SK-N-SH (cell line): ENCODE results near the gene MTFMT. TPM values are rescaled to one million over a fixed set of nuclear protein-coding genes. Genes with fewer than 3 reads are reported as not detected.

Experiments used
- CTCF ChIA-PET: fragments of 300-600, 350-600 bp; formaldehyde crosslinking; extraction: SDS; loops from one replicate; lab custom pipeline; 2021; lab: Yijun Ruan, JAX
- POLR2A ChIA-PET: fragments of 350-600 bp; sonication (Branson Sonifier 250); formaldehyde crosslinking; extraction: SDS; loops from one replicate; lab custom pipeline; 2020; ENCODE audit warnings: antibody characterized with exemption, inconsistent platforms; lab: Yijun Ruan, JAX
- DNase-seq: peaks from one replicate; pipeline ENCODE4 v3.0.0; 2012
- H2AFZ ChIP-seq: fragments of 200-600 bp; sonication (generic); 2 replicates; pipeline ENCODE4 v1.8.1; 2016; ENCODE audit warnings: antibody characterized with exemption, mild to moderate bottlenecking, low read depth
- H3F3A ChIP-seq: fragments of 200-600 bp; sonication (generic); replicated peaks from 2 replicates; pipeline ENCODE3; 2016; ENCODE audit warnings: antibody characterized with exemption, mild to moderate bottlenecking; ENCODE audit not compliant: insufficient read depth
- H3K27ac ChIP-seq, 2 experiments: fragments of 200-500 bp in 1 of 2; fragments of 200-600 bp in 1 of 2; sonication (Bioruptor generic) in 1 of 2; sonication (generic), shearing (Covaris generic) in 1 of 2; 2 replicates each; pipeline versions ENCODE4 v1.5.1 to v1.6.1; 2014 to 2016; ENCODE audit warnings: low read depth in 2 of 2, inconsistent platforms in 1 of 2, low read length in 1 of 2, mild to moderate bottlenecking in 1 of 2, mixed read lengths in 1 of 2
- H3K27me3 ChIP-seq: fragments of 200-600 bp; sonication (generic), shearing (Covaris generic); 2 replicates; pipeline ENCODE4 v1.6.1; 2016; ENCODE audit warnings: mixed run types; ENCODE audit not compliant: insufficient read depth
- H3K36me3 ChIP-seq, 2 experiments: fragments of 200-500 bp in 1 of 2; fragments of 200-600 bp in 1 of 2; sonication (Bioruptor generic) in 1 of 2; sonication (generic) in 1 of 2; replicated peaks in 1 of 2; 2 replicates each; pipeline versions ENCODE3 to v1.5.1; 2014 to 2016; ENCODE audit warnings: low read length in 1 of 2, mild to moderate bottlenecking in 1 of 2; ENCODE audit not compliant: insufficient read depth in 2 of 2, control insufficient read depth in 1 of 2
- H3K4me1 ChIP-seq, 2 experiments: fragments of 200-500 bp in 1 of 2; fragments of 200-600 bp in 1 of 2; sonication (Bioruptor generic) in 1 of 2; sonication (generic), shearing (Covaris generic) in 1 of 2; 2 replicates each; pipeline versions ENCODE4 v1.5.1 to v1.6.1; 2014 to 2016; ENCODE audit warnings: low read depth in 1 of 2, low read length in 1 of 2, mixed run types in 1 of 2; ENCODE audit not compliant: insufficient read depth in 2 of 2, control insufficient read depth in 1 of 2
- H3K4me2 ChIP-seq: fragments of 200-600 bp; sonication (generic), shearing (Covaris generic); 2 replicates; pipeline ENCODE4 v1.6.1; 2017; ENCODE audit warnings: mixed run types
- H3K4me3 ChIP-seq, 2 experiments: fragments of 200-500 bp in 1 of 2; fragments of 200-600 bp in 1 of 2; sonication (Bioruptor generic) in 1 of 2; sonication (generic), shearing (Covaris generic) in 1 of 2; 2 replicates each; pipeline versions ENCODE4 v1.5.1 to v1.8.1; 2014 to 2016; ENCODE audit warnings: low read depth in 2 of 2, inconsistent platforms in 1 of 2, low read length in 1 of 2, mild to moderate bottlenecking in 1 of 2, mixed read lengths in 1 of 2, moderate library complexity in 1 of 2
- H3K79me2 ChIP-seq: fragments of 200-600 bp; sonication (generic); 2 replicates; pipeline ENCODE4 v1.8.1; 2017; ENCODE audit warnings: mild to moderate bottlenecking; ENCODE audit not compliant: insufficient read depth
- H3K9ac ChIP-seq: fragments of 200-600 bp; sonication (generic); 2 replicates; pipeline ENCODE4 v1.6.1; 2017; ENCODE audit warnings: mixed run types
- H3K9me2 ChIP-seq: fragments of 200-600 bp; sonication (generic); 2 replicates; pipeline ENCODE4 v1.6.1; 2017; ENCODE audit warnings: mixed run types
- H3K9me3 ChIP-seq: fragments of 200-600 bp; sonication (generic); 2 replicates; pipeline ENCODE4 v1.6.1; 2017; ENCODE audit warnings: mixed run types, mild to moderate bottlenecking, moderate library complexity
- H4K20me1 ChIP-seq: fragments of 200-600 bp; sonication (generic); 2 replicates; pipeline ENCODE4 v1.6.1; 2017; ENCODE audit warnings: mild to moderate bottlenecking, mixed run types; ENCODE audit not compliant: insufficient read depth
- CTCF ChIP-seq: fragments of 200-600 bp; sonication (generic); IDR thresholded peaks from 2 replicates; pipeline ENCODE4 v1.6.1; 2017; ENCODE audit warnings: antibody characterized with exemption, mild to moderate bottlenecking, moderate library complexity
- EP300 ChIP-seq, 2 experiments: IDR thresholded peaks; 2 replicates each; pipeline versions ENCODE4 v1.4.0 to v1.6.1; 2012; ENCODE audit warnings: borderline replicate concordance in 1 of 2, low read depth in 1 of 2, low read length in 1 of 2
- EZH2phosphoT487 ChIP-seq: fragments of 200-600 bp; sonication (generic); IDR thresholded peaks from 2 replicates; pipeline ENCODE4 v1.6.1; 2017; ENCODE audit warnings: low read depth, mixed run types, mild to moderate bottlenecking, antibody characterized with exemption, moderate library complexity, borderline replicate concordance
- FOSL2 ChIP-seq: IDR thresholded peaks from 2 replicates; pipeline ENCODE4 v1.4.0; 2012; ENCODE audit warnings: low read depth, mild to moderate bottlenecking, moderate library complexity, borderline replicate concordance
- GABPA ChIP-seq: IDR thresholded peaks from 2 replicates; pipeline ENCODE4 v1.4.0; 2012; ENCODE audit warnings: low read depth, mild to moderate bottlenecking
- MEF2A ChIP-seq: IDR thresholded peaks from 2 replicates; pipeline ENCODE4 v1.4.0; 2012; ENCODE audit warnings: low read depth, borderline replicate concordance
- NFIC ChIP-seq: IDR thresholded peaks from 2 replicates; pipeline ENCODE4 v1.4.0; 2012; ENCODE audit warnings: borderline replicate concordance
- RAD21 ChIP-seq: IDR thresholded peaks from 2 replicates; pipeline ENCODE4 v1.6.1; 2012; ENCODE audit warnings: mild to moderate bottlenecking, low read length
- RCOR1 ChIP-seq: fragments of 150-350 bp; IDR thresholded peaks from 2 replicates; pipeline ENCODE4 v1.6.1; 2017; ENCODE audit warnings: antibody characterized with exemption, low read length
- SIN3A ChIP-seq: IDR thresholded peaks from 2 replicates; pipeline ENCODE4 v1.6.1; 2012; ENCODE audit warnings: low read depth, mild to moderate bottlenecking, low read length, moderate library complexity, borderline replicate concordance
- SMC3 ChIP-seq: IDR thresholded peaks from 2 replicates; pipeline ENCODE4 v1.6.1; 2012; ENCODE audit warnings: low read depth, low read length, improper control_type of control experiment
- TAF1 ChIP-seq: IDR thresholded peaks from 2 replicates; pipeline ENCODE4 v1.6.1; 2012; ENCODE audit warnings: low read depth, mild to moderate bottlenecking, low read length, moderate library complexity, borderline replicate concordance
- TCF12 ChIP-seq: IDR thresholded peaks from 2 replicates; pipeline ENCODE4 v1.4.0; 2012
- USF1 ChIP-seq: IDR thresholded peaks from 2 replicates; pipeline ENCODE4 v1.4.0; 2012; ENCODE audit warnings: low read depth, borderline replicate concordance
- YY1 ChIP-seq: IDR thresholded peaks from 2 replicates; pipeline ENCODE4 v1.4.0; 2012; ENCODE audit warnings: low read depth, mild to moderate bottlenecking
- WGBS: methylation state at CpG from one replicate; pipeline ENCODE4 v1.1.6; 2017; ENCODE audit warnings: low lambda C conversion rate; 5-methylcytosine and 5-hydroxymethylcytosine counted together
- polyA plus RNA-seq, 3 experiments: library from polyadenylated mRNA; depleted of rRNA; stranded (reverse); fragments of >200 nt; gene quantifications; 2 replicates each; pipeline ENCODE4 v1.2.3, GENCODE V29; 2012
- TF ChIP-seq, protein P1 (sequence below): IDR thresholded peaks from 2 replicates; pipeline ENCODE4 v1.4.0; 2012; ENCODE audit warnings: low read depth, borderline replicate concordance
- TF ChIP-seq, protein P2 (sequence below): fragments of 150-350 bp; IDR thresholded peaks from 2 replicates; pipeline ENCODE4 v1.6.1; 2016; ENCODE audit warnings: mild to moderate bottlenecking, low read depth, low read length

MTFMT gene
- polyA plus RNA-seq, 1 of the 3 experiments (the other 2 are of a cell fraction), result 12.1 TPM

GRCh38 chr15:65066635-65067316 lies 37.3 kb upstream of the MTFMT start:
- Histone ChIP-seq H2AFZ (no peak overlapping the region), H3K9ac (no peak overlapping the region), H3K27me3 (peaks cover 9% of the 10 kb centered on the region; the same call in 1 of the 2 replicates), H3K4me3 (no peak overlapping the region), H3K4me1 (peaks cover 0 to 7% of the 10 kb centered on the region in 2 experiments; a peak in 1 of 4 replicates), H3K36me3 (no peaks in the 10 kb centered on the region), H4K20me1 (no peaks in the 10 kb centered on the region), H3K9me2 (no peaks in the 10 kb centered on the region), H3K27ac (no peak overlapping the region), H3K4me2 (no peak overlapping the region), H3K9me3 (no peaks in the 10 kb centered on the region), H3K79me2 (no peaks in the 10 kb centered on the region), H3F3A (peaks cover 4% of the 10 kb centered on the region)
- POLR2A ChIA-PET, result no interaction called here
- TF ChIP-seq YY1 (no peak), TCF12 (no peak), FOSL2 (no peak), SIN3A (no peak), RCOR1 (no peak), USF1 (no peak), EZH2phosphoT487 (no peak), MEF2A (no peak), CTCF (no peak), GABPA (no peak), NFIC (no peak), EP300 (IDR thresholded peaks at IDR 0.05; ENCODE audit: borderline replicate concordance in 1 of 2, low read depth in 1 of 2, low read length in 1 of 2) (no peak), SMC3 (no peak), TAF1 (no peak), RAD21 (no peak)
- TF ChIP-seq, protein P1, sequence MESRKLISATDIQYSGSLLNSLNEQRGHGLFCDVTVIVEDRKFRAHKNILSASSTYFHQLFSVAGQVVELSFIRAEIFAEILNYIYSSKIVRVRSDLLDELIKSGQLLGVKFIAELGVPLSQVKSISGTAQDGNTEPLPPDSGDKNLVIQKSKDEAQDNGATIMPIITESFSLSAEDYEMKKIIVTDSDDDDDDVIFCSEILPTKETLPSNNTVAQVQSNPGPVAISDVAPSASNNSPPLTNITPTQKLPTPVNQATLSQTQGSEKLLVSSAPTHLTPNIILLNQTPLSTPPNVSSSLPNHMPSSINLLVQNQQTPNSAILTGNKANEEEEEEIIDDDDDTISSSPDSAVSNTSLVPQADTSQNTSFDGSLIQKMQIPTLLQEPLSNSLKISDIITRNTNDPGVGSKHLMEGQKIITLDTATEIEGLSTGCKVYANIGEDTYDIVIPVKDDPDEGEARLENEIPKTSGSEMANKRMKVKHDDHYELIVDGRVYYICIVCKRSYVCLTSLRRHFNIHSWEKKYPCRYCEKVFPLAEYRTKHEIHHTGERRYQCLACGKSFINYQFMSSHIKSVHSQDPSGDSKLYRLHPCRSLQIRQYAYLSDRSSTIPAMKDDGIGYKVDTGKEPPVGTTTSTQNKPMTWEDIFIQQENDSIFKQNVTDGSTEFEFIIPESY, result no peak
- TF ChIP-seq, protein P2, sequence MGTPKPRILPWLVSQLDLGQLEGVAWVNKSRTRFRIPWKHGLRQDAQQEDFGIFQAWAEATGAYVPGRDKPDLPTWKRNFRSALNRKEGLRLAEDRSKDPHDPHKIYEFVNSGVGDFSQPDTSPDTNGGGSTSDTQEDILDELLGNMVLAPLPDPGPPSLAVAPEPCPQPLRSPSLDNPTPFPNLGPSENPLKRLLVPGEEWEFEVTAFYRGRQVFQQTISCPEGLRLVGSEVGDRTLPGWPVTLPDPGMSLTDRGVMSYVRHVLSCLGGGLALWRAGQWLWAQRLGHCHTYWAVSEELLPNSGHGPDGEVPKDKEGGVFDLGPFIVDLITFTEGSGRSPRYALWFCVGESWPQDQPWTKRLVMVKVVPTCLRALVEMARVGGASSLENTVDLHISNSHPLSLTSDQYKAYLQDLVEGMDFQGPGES, result no peak
- DNase-seq, result no peak
- WGBS, result 79% methylated on average over 6 of the region's 9 CpGs
- CTCF ChIA-PET, result interaction anchor here (0.9 to 9.5 kb wide), 9 partner anchors 12 to 50 kb away, joined by 3 to 88 read pairs (median 4); no protein-coding TSS in a partner anchor
